Upper lobe of left lung (tissue), 6 donors: ENCODE measurements around the gene RGL4. TPM values are rescaled to one million over a fixed set of nuclear protein-coding genes. Genes with fewer than 3 reads are reported as not detected.

Source experiments
- ATAC-seq, 2 donors: fragments of 200-7000 bp; cut with Tn5 transposase; one replicate each; pipeline ENCODE4 v1.9.1; 2022; ENCODE audit warnings: mild to moderate bottlenecking in 2 of 2, moderate library complexity in 2 of 2; ENCODE audit not compliant: low FRiP score in 2 of 2
- DNase-seq, 2 donors: peaks; one replicate each; pipeline ENCODE4 v3.0.0-alpha.2; 2019 to 2020
- H3K27ac ChIP-seq, 4 donors: fragments of 200-600 bp; sonication (generic); one replicate each; pipeline ENCODE4 v1.5.1; 2016 to 2019
- H3K27me3 ChIP-seq, 4 donors: fragments of 200-600 bp; sonication (generic); one replicate each; pipeline ENCODE4 v1.5.1; 2017 to 2019
- H3K36me3 ChIP-seq, 4 donors: fragments of 200-600 bp; sonication (generic); one replicate each; pipeline ENCODE4 v1.5.1; 2016 to 2019
- H3K4me1 ChIP-seq, 4 donors: fragments of 200-600 bp; sonication (generic); one replicate each; pipeline ENCODE4 v1.5.1; 2018 to 2019
- H3K4me3 ChIP-seq, 4 donors: fragments of 200-600 bp; sonication (generic); one replicate each; pipeline ENCODE4 v1.5.1; 2017 to 2019; ENCODE audit warnings: mild to moderate bottlenecking in 2 of 4, moderate library complexity in 1 of 4
- H3K9me3 ChIP-seq, 4 donors: fragments of 200-600 bp; sonication (generic); one replicate each; pipeline ENCODE4 v1.5.1; 2018 to 2019
- CTCF ChIP-seq, 6 experiments: fragments of 450-650 bp in 4 of 6; fragments of 200-600 bp in 2 of 6; sonication (generic) in 2 of 6; IDR thresholded peaks; one replicate each; pipeline ENCODE4 v1.5.1; 2016 to 2019; ENCODE audit warnings: antibody characterized with exemption in 6 of 6
- EP300 ChIP-seq, 4 donors: sonication (generic); formaldehyde crosslinking; IDR thresholded peaks; one replicate each; pipeline ENCODE4 v1.5.1; 2017; ENCODE audit warnings: antibody characterized with exemption in 4 of 4, control low read depth in 2 of 4
- POLR2A ChIP-seq, 4 donors: fragments of 450-650 bp; IDR thresholded peaks; one replicate each; pipeline ENCODE4 v1.5.1; 2016 to 2017; ENCODE audit warnings: antibody characterized with exemption in 4 of 4, mild to moderate bottlenecking in 2 of 4
- POLR2AphosphoS5 ChIP-seq, 2 donors: sonication (generic); formaldehyde crosslinking; IDR thresholded peaks; one replicate each; pipeline ENCODE4 v1.5.1; 2017; ENCODE audit warnings: antibody characterized with exemption in 2 of 2
- WGBS, 2 donors: methylation state at CpG; one replicate each; pipeline ENCODE4 v1.1.5; 2017 to 2018; 5-methylcytosine and 5-hydroxymethylcytosine counted together
- total RNA-seq, 6 donors: library from RNA; depleted of rRNA in 4 of 6; stranded (reverse); fragments of >200 nt in 4 of 6; gene quantifications; one replicate each; pipeline versions ENCODE4 v1.1.0 to v1.2.1, GENCODE V29; 2016 to 2021
- donor health status: DM: no; HTN: no; CAD: no; lungs with moderate emphysema.
- donor health status: DM: no; HTN: yes; CAD: no; lungs with severe emphysema.

Gene RGL4
- total RNA-seq, 6 donors from 2014 or later = 0.67 to 4.0 (median 2.6) TPM; not detected in 1

- TF ChIP-seq POLR2AphosphoS5 (IDR thresholded peaks at IDR 0.05) = no peak
- TF ChIP-seq CTCF (IDR thresholded peaks at IDR 0.05) = no peak
- no peak for TF ChIP-seq EP300 (IDR thresholded peaks at IDR 0.05)
- TF ChIP-seq POLR2A (IDR thresholded peaks at IDR 0.05) = no peak
- Histone ChIP-seq H3K4me1 (no peaks in the 10 kb centered on the region), H3K9me3 (no peaks in the 10 kb centered on the region), H3K27ac (no peak overlapping the region), H3K36me3 (peaks cover 2 to 31% (median 18%) of the 10 kb centered on the region in 4 donors), H3K27me3 (no peaks in the 10 kb centered on the region), H3K4me3 (no peak overlapping the region)
- 79 to 84% methylated on average over 7 of the region's 7 CpGs for WGBS, 2 donors
- ATAC-seq (no peak), DNase-seq (no peak)
These were observed 4.3 kb upstream of the RGL4 start for GRCh38 chr22:23686416-23687024.

GRCh38 chr22:23688121-23688520, 2.7 kb upstream of the RGL4 start:
- Histone ChIP-seq H3K4me1 (no peaks in the 10 kb centered on the region), H3K36me3 (peaks cover 2 to 25% (median 11%) of the 10 kb centered on the region in 4 donors), H3K27ac (no peak overlapping the region), H3K27me3 (no peaks in the 10 kb centered on the region), H3K4me3 (no peak overlapping the region), H3K9me3 (no peaks in the 10 kb centered on the region)
- TF ChIP-seq POLR2A (IDR thresholded peaks at IDR 0.05) = no peak
- no peak for ATAC-seq
- no peak for DNase-seq
- 93 to 96% methylated on average over 10 of the region's 10 CpGs for WGBS, 2 donors

- H3K9me3 ChIP-seq = no peaks in the 10 kb centered on the region
- no peak overlapping the region for H3K27ac ChIP-seq
- DNase-seq = no peak
- peaks cover 4 to 25% (median 11%) of the 10 kb centered on the region in 4 donors for H3K36me3 ChIP-seq
- no peak for ATAC-seq
- no peak for TF ChIP-seq EP300 (IDR thresholded peaks at IDR 0.05)
- TF ChIP-seq POLR2A (IDR thresholded peaks at IDR 0.05) = no peak
- H3K27me3 ChIP-seq = no peaks in the 10 kb centered on the region
- no peak overlapping the region for H3K4me3 ChIP-seq
- 83 to 87% methylated on average over 8 to 9 of the region's 9 CpGs for WGBS, 2 donors
- H3K4me1 ChIP-seq = no peaks in the 10 kb centered on the region
These were observed 2.2 kb upstream of the RGL4 start for GRCh38 chr22:23688571-23688970.

- 89 to 97% methylated on average over 4 to 7 of the region's 7 CpGs for WGBS, 2 donors
- no peak overlapping the region for H3K27ac ChIP-seq
- H3K36me3 ChIP-seq = peaks cover 7 to 26% (median 18%) of the 10 kb centered on the region in 4 donors
- H3K4me3 ChIP-seq = no peak overlapping the region
- no peaks in the 10 kb centered on the region for H3K27me3 ChIP-seq
- H3K4me1 ChIP-seq = no peaks in the 10 kb centered on the region
- no peak for TF ChIP-seq POLR2AphosphoS5 (IDR thresholded peaks at IDR 0.05)
- no peak for TF ChIP-seq CTCF (IDR thresholded peaks at IDR 0.05)
- TF ChIP-seq POLR2A (IDR thresholded peaks at IDR 0.05) = no peak
- TF ChIP-seq EP300 (IDR thresholded peaks at IDR 0.05) = no peak
- DNase-seq (no peak), ATAC-seq (no peak)
- H3K9me3 ChIP-seq = no peaks in the 10 kb centered on the region
These were observed 1.4 kb upstream of the RGL4 start for GRCh38 chr22:23689414-23689813.

- no peaks in the 10 kb centered on the region for H3K27me3 ChIP-seq
- H3K4me1 ChIP-seq = peaks cover 0 to 13% (median 0%) of the 10 kb centered on the region in 4 donors
- no peak for TF ChIP-seq EP300 (IDR thresholded peaks at IDR 0.05)
- TF ChIP-seq CTCF (IDR thresholded peaks at IDR 0.05) = no peak
- TF ChIP-seq POLR2A (IDR thresholded peaks at IDR 0.05) = no peak
- no peak for TF ChIP-seq POLR2AphosphoS5 (IDR thresholded peaks at IDR 0.05)
- DNase-seq (no peak), ATAC-seq (no peak)
- H3K36me3 ChIP-seq = peaks cover 7 to 44% (median 29%) of the 10 kb centered on the region in 4 donors
- H3K27ac ChIP-seq = no peak overlapping the region
- 88 to 90% methylated on average over 11 to 12 of the region's 12 CpGs for WGBS, 2 donors
- H3K9me3 ChIP-seq = no peaks in the 10 kb centered on the region
- no peak overlapping the region for H3K4me3 ChIP-seq
These were observed 1.1 kb downstream of the RGL4 start for GRCh38 chr22:23691748-23692423.
